ENCODE results near the gene RAX.

GRCh38 chr18:59220164-59220783 is 53.0 kb downstream of the RAX start:
- TF ChIP-seq ZFP30 (CRISPR knock-in tag; IDR thresholded peaks at IDR 0.05) (no peak), RARB (CRISPR knock-in tag; IDR thresholded peaks at IDR 0.05) (no peak), POU6F1 (CRISPR knock-in tag; IDR thresholded peaks at IDR 0.05; ENCODE audit: borderline replicate concordance, low read depth) (no peak), ZNF8 (CRISPR knock-in tag; IDR thresholded peaks at IDR 0.05) (no peak), ESRRG (CRISPR knock-in tag; IDR thresholded peaks at IDR 0.05) (no peak), ARNTL (CRISPR knock-in tag; IDR thresholded peaks at IDR 0.05; ENCODE audit: borderline replicate concordance, low read depth) (no peak), TCF4 (CRISPR knock-in tag; IDR thresholded peaks at IDR 0.05; ENCODE audit: borderline replicate concordance) (no peak), GLIS3 (CRISPR knock-in tag; IDR thresholded peaks at IDR 0.05) (no peak), CSDC2 (CRISPR knock-in tag; IDR thresholded peaks at IDR 0.05) (no peak), CREB5 (CRISPR knock-in tag; IDR thresholded peaks at IDR 0.05; ENCODE audit: low read depth) (no peak), SNAI2 (CRISPR knock-in tag; IDR thresholded peaks at IDR 0.05) (no peak), PATZ1 (CRISPR knock-in tag; IDR thresholded peaks at IDR 0.05; ENCODE audit: borderline replicate concordance) (no peak), ZFP3 (CRISPR knock-in tag; IDR thresholded peaks at IDR 0.05) (no peak)
